Endothelial cell of umbilical vein (primary cell): ENCODE measurements around the gene FRYL. TPM values are rescaled to one million over a fixed set of nuclear protein-coding genes. Genes with fewer than 3 reads are reported as not detected.

Experiments
- BruUV-seq: library from RNA; stranded (reverse); fragments of 400-500 nt; replicated peaks from 2 replicates; lab custom pipeline; 2021; lab: Mats Ljungman, UMichigan
- CTCF ChIA-PET: fragments of 300-600, 350-600 bp; sonication (Branson Sonifier 250); formaldehyde crosslinking; loops from one replicate; lab custom pipeline; 2021; ENCODE audit warnings: antibody characterized with exemption, inconsistent platforms; lab: Charles Lee
- POLR2A ChIA-PET: fragments of 300-600, 350-600 bp; sonication (Branson Sonifier 250); formaldehyde crosslinking; loops from one replicate; lab custom pipeline; 2021; ENCODE audit warnings: antibody characterized with exemption, inconsistent platforms; lab: Charles Lee
- DNase-seq: peaks from one replicate; pipeline ENCODE4 v3.0.0-alpha.2; 2011; ENCODE audit warnings: low read depth, low spot score
- FAIRE-seq: peaks from 2 replicates; lab custom pipeline; 2011; peaks lifted over from hg19 to GRCh38; lab: Jason Lieb, UNC
- H2AFZ ChIP-seq: 2 replicates; pipeline ENCODE4 v1.6.0; 2012; ENCODE audit warnings: low read depth, low read length, control low read depth, inconsistent platforms
- H3K27ac ChIP-seq: 2 replicates; pipeline ENCODE4 v1.5.1; 2011; ENCODE audit warnings: low read depth, mild to moderate bottlenecking, control low read depth, low read length, moderate library complexity; ENCODE audit not compliant: insufficient read depth
- H3K27me3 ChIP-seq, 2 experiments: 2 replicates each; pipeline versions ENCODE4 v1.6.0 to v1.6.1; 2011; ENCODE audit warnings: low read length in 2 of 2, mixed read lengths in 1 of 2; ENCODE audit not compliant: control insufficient read depth in 2 of 2, insufficient read depth in 2 of 2
- H3K36me3 ChIP-seq, 2 experiments: 2 replicates in 1 of 2; 3 replicates in 1 of 2; pipeline ENCODE4 v1.5.1; 2011; ENCODE audit warnings: low read length in 2 of 2, mild to moderate bottlenecking in 1 of 2, moderate library complexity in 1 of 2; ENCODE audit not compliant: control insufficient read depth in 2 of 2, insufficient read depth in 2 of 2; ENCODE audit errors: extremely low read depth in 1 of 2
- H3K4me1 ChIP-seq: 3 replicates; pipeline ENCODE4 v1.5.1; 2011; ENCODE audit warnings: mild to moderate bottlenecking, low read length; ENCODE audit not compliant: control insufficient read depth, insufficient read depth; ENCODE audit errors: extremely low read depth
- H3K4me2 ChIP-seq: 2 replicates; pipeline ENCODE4 v1.6.1; 2011; ENCODE audit warnings: low read length, control low read depth, mixed read lengths; ENCODE audit not compliant: insufficient read depth
- H3K4me3 ChIP-seq, 3 experiments: fragments of 200-600 bp in 1 of 3; sonication (generic), shearing (Covaris generic) in 1 of 3; replicated peaks in 1 of 3; 2 replicates each; pipeline ENCODE4 v1.5.1; 2011 to 2016; ENCODE audit warnings: control low read depth in 3 of 3, low read length in 3 of 3, mild to moderate bottlenecking in 2 of 3, inconsistent platforms in 1 of 3, low read depth in 1 of 3, moderate library complexity in 1 of 3; ENCODE audit not compliant: insufficient read depth in 1 of 3
- H3K79me2 ChIP-seq: 2 replicates; pipeline ENCODE4 v1.6.0; 2012; ENCODE audit warnings: low read length, inconsistent platforms; ENCODE audit not compliant: control insufficient read depth, insufficient read depth
- H3K9ac ChIP-seq: replicated peaks from 2 replicates; pipeline ENCODE3; 2011; ENCODE audit warnings: low read length, control low read depth; ENCODE audit not compliant: insufficient read depth; ENCODE audit errors: extremely low read depth
- H3K9me1 ChIP-seq: replicated peaks from 3 replicates; pipeline ENCODE4 v1.6.0; 2011; ENCODE audit warnings: mild to moderate bottlenecking, low read length; ENCODE audit not compliant: control insufficient read depth, insufficient read depth; ENCODE audit errors: extremely low read depth
- H3K9me3 ChIP-seq: replicated peaks from 2 replicates; pipeline ENCODE4 v1.5.1; 2012; ENCODE audit warnings: low read length, inconsistent platforms; ENCODE audit not compliant: control insufficient read depth, insufficient read depth
- H4K20me1 ChIP-seq: replicated peaks from 2 replicates; pipeline ENCODE3; 2011; ENCODE audit warnings: mild to moderate bottlenecking, low read length; ENCODE audit not compliant: control insufficient read depth, insufficient read depth; ENCODE audit errors: extremely low read depth
- CTCF ChIP-seq, 2 donors: IDR thresholded peaks; 1 replicate in 1 of 2; 2 replicates in 1 of 2; pipeline ENCODE4 v1.5.1; 2011; ENCODE audit warnings: low read length in 2 of 2, mild to moderate bottlenecking in 2 of 2, moderate library complexity in 2 of 2, control low read depth in 1 of 2, inconsistent platforms in 1 of 2, low read depth in 1 of 2; ENCODE audit not compliant: insufficient read depth in 1 of 2; ENCODE audit errors: extremely low read depth in 1 of 2
- EZH2 ChIP-seq: IDR thresholded peaks from 2 replicates; pipeline ENCODE4 v1.6.1; 2012; ENCODE audit warnings: borderline replicate concordance, low read depth, mild to moderate bottlenecking, moderate library complexity, low read length, inconsistent platforms; ENCODE audit not compliant: severe bottlenecking
- FOS ChIP-seq: IDR thresholded peaks from 2 replicates; pipeline ENCODE4 v1.6.1; 2011; ENCODE audit warnings: mild to moderate bottlenecking, low read length, moderate library complexity, borderline replicate concordance; ENCODE audit not compliant: insufficient read depth
- MAX ChIP-seq: IDR thresholded peaks from 2 replicates; pipeline ENCODE4 v1.6.1; 2011; ENCODE audit not compliant: insufficient read depth, insufficient read length
- MYC ChIP-seq: IDR thresholded peaks from one replicate; pipeline ENCODE4 v1.6.1; 2011; ENCODE audit warnings: mild to moderate bottlenecking, low read depth, low read length
- POLR2AphosphoS5 ChIP-seq: IDR thresholded peaks from 2 replicates; pipeline ENCODE4 v1.6.1; 2012; ENCODE audit warnings: low read depth, mild to moderate bottlenecking, control low read depth, low read length, moderate library complexity; ENCODE audit not compliant: insufficient read depth
- dilution Hi-C: fragments of 300-500 bp; cut with MboI; formaldehyde crosslinking; loops from one replicate; pipeline ENCODE4 v1.15.0; 2019; ENCODE audit warnings: low sequenced_read_pairs; ENCODE audit not compliant: extremely low pct_ligation_motif_present
- intact Hi-C: fragments of 100-400 bp; cut with micrococcal nuclease; formaldehyde crosslinking; loops from one replicate; pipeline ENCODE4 v1.10.0; 2022
- polyA plus RNA-seq, 4 experiments: library from polyadenylated mRNA; depleted of rRNA in 3 of 4; stranded (reverse) in 3 of 4; unstranded in 1 of 4; fragments of >200 nt; gene quantifications; 2 replicates each; pipeline versions ENCODE4 v1.2.1 to v1.2.3, GENCODE V29; 2011 to 2012; ENCODE audit warnings: missing spikeins in 1 of 4
- total RNA-seq: library from RNA; stranded (reverse); gene quantifications from 2 replicates; pipeline ENCODE4 v1.2.3, GENCODE V29; 2021

The FRYL gene
- total and polyA plus RNA-seq, 2 donors (not counting 3 experiments of a cell fraction or from before 2014, with no cell fraction given): 17.0 to 84.9 TPM

- H3K27ac ChIP-seq: no peak overlapping the region
- no peaks in the 10 kb centered on the region for H3K27me3 ChIP-seq
- no peak overlapping the region for H3K4me3 ChIP-seq
- peaks cover 0 to 1% of the 10 kb centered on the region in 2 experiments for H3K36me3 ChIP-seq
- TF ChIP-seq MAX: no peak
- TF ChIP-seq FOS: peak; percentile 28
- CTCF ChIA-PET: interaction anchor here (1.5 kb wide), 1 partner anchor 10 kb away, joined by 5 read pairs; no protein-coding TSS in a partner anchor
- no peak overlapping the region for H3K4me2 ChIP-seq
- DNase-seq: no peak
- no peaks in the 10 kb centered on the region for H4K20me1 ChIP-seq
- POLR2A ChIA-PET: interaction anchor here (0.5 kb wide), 1 partner anchor 117 kb away, joined by 3 read pairs; no protein-coding TSS in a partner anchor
- BruUV-seq: no TSS peak
- H3K9me3 ChIP-seq: no peaks in the 10 kb centered on the region
- intact Hi-C loops (no loop called here), dilution Hi-C loops (no loop called here)
- H3K9ac ChIP-seq: no peak overlapping the region
- peaks cover 26% of the 10 kb centered on the region for H3K79me2 ChIP-seq
- H2AFZ ChIP-seq: no peak overlapping the region
- no peaks in the 10 kb centered on the region for H3K9me1 ChIP-seq
- H3K4me1 ChIP-seq: no peaks in the 10 kb centered on the region
- FAIRE-seq: peak; percentile 54
Observed at GRCh38 chr4:48710446-48711209, 69.5 kb downstream of the FRYL start.

GRCh38 chr4:48709901-48710300 is 70.2 kb downstream of the FRYL start:
- CTCF ChIA-PET: interaction anchor here (1.5 kb wide), 1 partner anchor 10 kb away, joined by 5 read pairs; no protein-coding TSS in a partner anchor
- Histone ChIP-seq H3K27me3 (no peaks in the 10 kb centered on the region), H3K4me2 (no peak overlapping the region), H3K9me3 (no peaks in the 10 kb centered on the region), H3K4me1 (no peaks in the 10 kb centered on the region), H2AFZ (no peak overlapping the region), H3K79me2 (peaks cover 27% of the 10 kb centered on the region), H4K20me1 (no peaks in the 10 kb centered on the region), H3K9me1 (no peaks in the 10 kb centered on the region), H3K4me3 (no peak overlapping the region), H3K36me3 (peaks cover 0 to 1% of the 10 kb centered on the region in 2 experiments), H3K9ac (no peak overlapping the region), H3K27ac (no peak overlapping the region)
- DNase-seq (no peak), FAIRE-seq (no peak)
- dilution Hi-C loops: no loop called here
- BruUV-seq: no TSS peak
- intact Hi-C loops: no loop called here
- POLR2A ChIA-PET: interaction anchor here (0.5 kb wide), 1 partner anchor 116 kb away, joined by 3 read pairs; no protein-coding TSS in a partner anchor
- TF ChIP-seq POLR2AphosphoS5 (no peak), CTCF (IDR thresholded peaks at IDR 0.05; ENCODE audit: extremely low read depth in 1 of 2, insufficient read depth in 1 of 2, low read depth in 1 of 2, low read length in 2 of 2) (no peak), MYC (no peak), EZH2 (no peak)
